ENCODE data around the gene SPATA45.

SPATA45 gene

GRCh38 chr1:212814537-212815334 is 32.7 kb downstream of the SPATA45 start:
- Mint-ChIP-seq H3K36me3 (peaks cover 24% of the 10 kb centered on the region), H3K4me1 (no peaks in the 10 kb centered on the region), H3K9me3 (no peaks in the 10 kb centered on the region), H3K27ac (no peak overlapping the region), H3K4me3 (no peak overlapping the region)
- DNase-seq (ENCODE audit: low spot score in 2 of 2) = no peak
- no peak for ATAC-seq

- H3K4me1 Mint-ChIP-seq = no peaks in the 10 kb centered on the region
- DNase-seq (ENCODE audit: low spot score in 2 of 2) = no peak
- no peaks in the 10 kb centered on the region for H3K9me3 Mint-ChIP-seq
These were observed 41.7 kb downstream of the SPATA45 start for GRCh38 chr1:212805767-212806166.

GRCh38 chr1:212797681-212798080 is 49.8 kb downstream of the SPATA45 start:
- H3K4me1 Mint-ChIP-seq = peaks cover 19% of the 10 kb centered on the region
- peaks cover 59% of the 10 kb centered on the region for H3K36me3 Mint-ChIP-seq
- no peak overlapping the region for H3K27ac Mint-ChIP-seq
- H3K4me3 Mint-ChIP-seq = no peak overlapping the region
- no peaks in the 10 kb centered on the region for H3K9me3 Mint-ChIP-seq
- no peak for DNase-seq (ENCODE audit: low spot score in 2 of 2)
- no peak for ATAC-seq

More at GRCh38 chr1:212805767-212806166, 41.7 kb downstream of the SPATA45 start:
- no peak for ATAC-seq
- H3K4me3 Mint-ChIP-seq = no peak overlapping the region
- H3K36me3 Mint-ChIP-seq = peaks cover 73% of the 10 kb centered on the region
- no peak overlapping the region for H3K27ac Mint-ChIP-seq

- H3K27ac Mint-ChIP-seq = peak overlapping the region; percentile 66
- peaks cover 47% of the 10 kb centered on the region for H3K36me3 Mint-ChIP-seq
- no peaks in the 10 kb centered on the region for H3K9me3 Mint-ChIP-seq
- peaks cover 24% of the 10 kb centered on the region for H3K4me1 Mint-ChIP-seq
- no peak for ATAC-seq
- H3K4me3 Mint-ChIP-seq = no peak overlapping the region
- DNase-seq (ENCODE audit: low spot score in 2 of 2) = no peak
These were observed 52.9 kb downstream of the SPATA45 start for GRCh38 chr1:212794561-212795014.

GRCh38 chr1:212792396-212792908 is 55.0 kb downstream of the SPATA45 start:
- Mint-ChIP-seq H3K9me3 (no peaks in the 10 kb centered on the region), H3K36me3 (peaks cover 32% of the 10 kb centered on the region), H3K4me1 (peaks cover 24% of the 10 kb centered on the region), H3K27ac (peak overlapping the region; percentile 98), H3K4me3 (peak overlapping the region; percentile 96)
- no peak for DNase-seq (ENCODE audit: low spot score in 2 of 2)
- ATAC-seq = no peak

GRCh38 chr1:212791676-212792395 is 55.6 kb downstream of the SPATA45 start, which contains the start of the genes NSL1 and TATDN3:
Gene NSL1, minus strand, starts transcription at chr1:212791777. Its CDS starts 14 bp downstream, at chr1:212791763.
Gene TATDN3, plus strand, starts transcription at chr1:212791894. Its CDS starts 28 bp downstream, at chr1:212791922.
- DNase-seq (ENCODE audit: low spot score in 2 of 2) = peak; percentile 100
- peak within 1 kb of the TSS; percentile 96 for H3K4me3 Mint-ChIP-seq
- H3K27ac Mint-ChIP-seq = peak within 1 kb of the TSS; percentile 98
- H3K36me3 Mint-ChIP-seq = peaks cover 32% of the 10 kb centered on the region
- no peaks in the 10 kb centered on the region for H3K9me3 Mint-ChIP-seq
- ATAC-seq = peak; percentile 97
- peaks cover 24% of the 10 kb centered on the region for H3K4me1 Mint-ChIP-seq

- Mint-ChIP-seq H3K36me3 (peaks cover 33% of the 10 kb centered on the region), H3K4me1 (peaks cover 24% of the 10 kb centered on the region), H3K27ac (peak overlapping the region; percentile 98), H3K4me3 (peak overlapping the region; percentile 96), H3K9me3 (no peaks in the 10 kb centered on the region)
- no peak for DNase-seq (ENCODE audit: low spot score in 2 of 2)
- ATAC-seq = peak; percentile 85
These were observed 56.2 kb downstream of the SPATA45 start for GRCh38 chr1:212791261-212791675.

- peaks cover 18% of the 10 kb centered on the region for H3K4me1 Mint-ChIP-seq
- H3K9me3 Mint-ChIP-seq = no peaks in the 10 kb centered on the region
- no peak overlapping the region for H3K27ac Mint-ChIP-seq
- ATAC-seq = no peak
- no peak overlapping the region for H3K4me3 Mint-ChIP-seq
- DNase-seq (ENCODE audit: low spot score in 2 of 2) = no peak
- H3K36me3 Mint-ChIP-seq = peaks cover 69% of the 10 kb centered on the region
These were observed 61.6 kb downstream of the SPATA45 start for GRCh38 chr1:212785871-212786270.

GRCh38 chr1:212783976-212784375 is 63.5 kb downstream of the SPATA45 start:
- peak; percentile 63 for ATAC-seq
- Mint-ChIP-seq H3K4me3 (no peak overlapping the region), H3K36me3 (peaks cover 77% of the 10 kb centered on the region), H3K27ac (no peak overlapping the region), H3K9me3 (no peaks in the 10 kb centered on the region), H3K4me1 (peaks cover 18% of the 10 kb centered on the region)
- DNase-seq (ENCODE audit: low spot score in 2 of 2) = no peak

- ATAC-seq (no peak), DNase-seq (ENCODE audit: low spot score in 2 of 2) (no peak)
- Mint-ChIP-seq H3K36me3 (peaks cover 75% of the 10 kb centered on the region), H3K27ac (no peak overlapping the region), H3K4me3 (no peak overlapping the region), H3K4me1 (peaks cover 18% of the 10 kb centered on the region), H3K9me3 (no peaks in the 10 kb centered on the region)
These were observed 64.9 kb downstream of the SPATA45 start for GRCh38 chr1:212782422-212783154.

- DNase-seq (ENCODE audit: low spot score in 2 of 2) (no peak), ATAC-seq (no peak)
- peaks cover 18% of the 10 kb centered on the region for H3K4me1 Mint-ChIP-seq
- H3K27ac Mint-ChIP-seq = no peak overlapping the region
- no peak overlapping the region for H3K4me3 Mint-ChIP-seq
- H3K36me3 Mint-ChIP-seq = peaks cover 67% of the 10 kb centered on the region
- H3K9me3 Mint-ChIP-seq = no peaks in the 10 kb centered on the region
These were observed 66.2 kb downstream of the SPATA45 start for GRCh38 chr1:212781225-212781624.

GRCh38 chr1:212780759-212781158 is 66.7 kb downstream of the SPATA45 start:
- ATAC-seq (no peak), DNase-seq (ENCODE audit: low spot score in 2 of 2) (no peak)
- no peaks in the 10 kb centered on the region for H3K9me3 Mint-ChIP-seq
- H3K36me3 Mint-ChIP-seq = peaks cover 66% of the 10 kb centered on the region
- peaks cover 18% of the 10 kb centered on the region for H3K4me1 Mint-ChIP-seq
- no peak overlapping the region for H3K4me3 Mint-ChIP-seq
- H3K27ac Mint-ChIP-seq = no peak overlapping the region

Measured in stimulated activated effector memory CD8-positive, alpha-beta T cell treated with anti-CD3 and anti-CD28 coated beads, Interleukin-12 subunit alpha, Interleukin-12 subunit beta, amount 100 ng/mL, for 72 hours (primary cell).